ENCODE data around the gene MED1. TPM values are rescaled to one million over a fixed set of nuclear protein-coding genes. Genes with fewer than 3 reads are reported as not detected.

MED1 gene
- total RNA-seq, 1 donor from 2014 or later = 63.4 TPM

GRCh38 chr17:39461926-39462569 lies 11.0 kb upstream of the MED1 start:
- H3K36me3 Mint-ChIP-seq (ENCODE audit: low read depth) = peaks cover 7% of the 10 kb centered on the region
- H3K9me3 Mint-ChIP-seq = no peaks in the 10 kb centered on the region
- peaks cover 3% of the 10 kb centered on the region for H3K27me3 Mint-ChIP-seq (ENCODE audit: low read depth)
- H3K27ac Mint-ChIP-seq (ENCODE audit: unreplicated experiment) = peak overlapping the region; percentile 95
- H3K4me3 Mint-ChIP-seq = peak overlapping the region; percentile 99
- TF ChIP-seq, protein P1, sequence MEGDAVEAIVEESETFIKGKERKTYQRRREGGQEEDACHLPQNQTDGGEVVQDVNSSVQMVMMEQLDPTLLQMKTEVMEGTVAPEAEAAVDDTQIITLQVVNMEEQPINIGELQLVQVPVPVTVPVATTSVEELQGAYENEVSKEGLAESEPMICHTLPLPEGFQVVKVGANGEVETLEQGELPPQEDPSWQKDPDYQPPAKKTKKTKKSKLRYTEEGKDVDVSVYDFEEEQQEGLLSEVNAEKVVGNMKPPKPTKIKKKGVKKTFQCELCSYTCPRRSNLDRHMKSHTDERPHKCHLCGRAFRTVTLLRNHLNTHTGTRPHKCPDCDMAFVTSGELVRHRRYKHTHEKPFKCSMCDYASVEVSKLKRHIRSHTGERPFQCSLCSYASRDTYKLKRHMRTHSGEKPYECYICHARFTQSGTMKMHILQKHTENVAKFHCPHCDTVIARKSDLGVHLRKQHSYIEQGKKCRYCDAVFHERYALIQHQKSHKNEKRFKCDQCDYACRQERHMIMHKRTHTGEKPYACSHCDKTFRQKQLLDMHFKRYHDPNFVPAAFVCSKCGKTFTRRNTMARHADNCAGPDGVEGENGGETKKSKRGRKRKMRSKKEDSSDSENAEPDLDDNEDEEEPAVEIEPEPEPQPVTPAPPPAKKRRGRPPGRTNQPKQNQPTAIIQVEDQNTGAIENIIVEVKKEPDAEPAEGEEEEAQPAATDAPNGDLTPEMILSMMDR (conservative IDR thresholded peaks at IDR 0.05) = no peak
- peak; percentile 4 for DNase-seq (ENCODE audit: low read depth, low spot score)
- peaks cover 42% of the 10 kb centered on the region for H3K4me1 Mint-ChIP-seq

DNA sequence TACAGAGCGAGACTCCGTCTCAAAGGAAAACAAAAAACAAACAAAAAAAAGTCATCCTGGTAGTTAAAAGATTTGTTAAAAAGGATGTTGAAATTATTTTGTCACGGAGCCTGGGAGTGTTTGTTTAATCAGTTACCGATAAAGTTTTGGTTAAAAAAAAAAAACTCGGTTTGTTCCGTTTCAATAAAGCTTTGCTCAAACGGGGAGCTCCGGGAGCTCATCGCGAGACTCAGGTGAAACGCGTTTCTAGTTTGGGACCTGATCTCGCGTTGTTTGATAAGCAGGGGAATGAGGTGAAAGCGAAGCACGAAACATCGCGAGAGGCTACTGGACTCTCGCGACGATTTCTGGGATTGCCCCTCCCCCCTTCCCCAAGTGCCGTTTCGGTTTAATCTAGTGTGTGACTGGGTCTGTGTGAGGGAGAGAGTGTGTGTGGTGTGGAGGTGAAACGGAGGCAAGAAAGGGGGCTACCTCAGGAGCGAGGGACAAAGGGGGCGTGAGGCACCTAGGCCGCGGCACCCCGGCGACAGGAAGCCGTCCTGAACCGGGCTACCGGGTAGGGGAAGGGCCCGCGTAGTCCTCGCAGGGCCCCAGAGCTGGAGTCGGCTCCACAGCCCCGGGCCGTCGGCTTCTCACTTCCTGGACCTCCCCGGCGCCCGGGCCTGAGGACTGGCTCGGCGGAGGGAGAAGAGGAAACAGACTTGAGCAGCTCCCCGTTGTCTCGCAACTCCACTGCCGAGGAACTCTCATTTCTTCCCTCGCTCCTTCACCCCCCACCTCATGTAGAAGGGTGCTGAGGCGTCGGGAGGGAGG lies 10.3 kb upstream of the MED1 start, which contains the start of gene CDK12:
TSS of gene CDK12 (plus strand) at position 374 of the 813 bp plus-strand sequence. CDS start 586 bp downstream, outside the sequence.
- H3K9me3 Mint-ChIP-seq = no peaks in the 10 kb centered on the region
- H3K27ac Mint-ChIP-seq (ENCODE audit: unreplicated experiment) = peak within 1 kb of the TSS; percentile 97
- peaks cover 3% of the 10 kb centered on the region for H3K27me3 Mint-ChIP-seq (ENCODE audit: low read depth)
- peak within 1 kb of the TSS; percentile 99 for H3K4me3 Mint-ChIP-seq
- H3K4me1 Mint-ChIP-seq = peaks cover 42% of the 10 kb centered on the region
- peaks cover 7% of the 10 kb centered on the region for H3K36me3 Mint-ChIP-seq (ENCODE audit: low read depth)
- peak; percentile 92 for DNase-seq (ENCODE audit: low read depth, low spot score)
- TF ChIP-seq, protein P1 (conservative IDR thresholded peaks at IDR 0.05) = no peak

DNA sequence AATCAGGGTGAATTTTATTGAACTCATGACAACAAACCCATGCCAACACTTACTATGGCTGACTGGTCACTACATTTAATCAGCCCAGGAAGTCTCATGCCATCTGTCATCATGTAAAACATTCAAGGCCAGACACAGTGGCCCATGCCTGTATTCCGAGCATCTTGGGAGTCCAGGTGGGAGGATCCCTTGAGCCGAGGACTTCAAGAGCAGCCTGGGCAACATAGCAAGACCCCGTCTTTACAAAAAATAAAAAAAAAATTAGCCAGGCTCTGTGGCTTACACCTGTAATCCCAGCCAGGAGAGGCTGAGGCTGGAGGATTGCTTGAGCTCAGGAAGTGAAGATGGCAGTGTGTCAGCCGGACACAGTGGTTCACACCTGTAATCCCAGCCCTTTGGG lies 4.9 kb upstream of the MED1 start:
- no peaks in the 10 kb centered on the region for H3K27me3 Mint-ChIP-seq (ENCODE audit: low read depth)
- TF ChIP-seq, protein P1 (conservative IDR thresholded peaks at IDR 0.05) = no peak
- H3K27ac Mint-ChIP-seq (ENCODE audit: unreplicated experiment) = no peak overlapping the region
- H3K4me3 Mint-ChIP-seq = no peak overlapping the region
- H3K9me3 Mint-ChIP-seq = no peaks in the 10 kb centered on the region
- no peak for DNase-seq (ENCODE audit: low read depth, low spot score)
- H3K4me1 Mint-ChIP-seq = peaks cover 5% of the 10 kb centered on the region
- no peaks in the 10 kb centered on the region for H3K36me3 Mint-ChIP-seq (ENCODE audit: low read depth)

- H3K4me3 Mint-ChIP-seq = peak overlapping the region; percentile 100
- no peak for DNase-seq (ENCODE audit: low read depth, low spot score)
- H3K36me3 Mint-ChIP-seq (ENCODE audit: low read depth) = peaks cover 3% of the 10 kb centered on the region
- no peaks in the 10 kb centered on the region for H3K9me3 Mint-ChIP-seq
- no peaks in the 10 kb centered on the region for H3K27me3 Mint-ChIP-seq (ENCODE audit: low read depth)
- peaks cover 14% of the 10 kb centered on the region for H3K4me1 Mint-ChIP-seq
- TF ChIP-seq, protein P1 (conservative IDR thresholded peaks at IDR 0.05) = no peak
- H3K27ac Mint-ChIP-seq (ENCODE audit: unreplicated experiment) = peak overlapping the region; percentile 100
Measured at GRCh38 chr17:39450051-39450450, 1.0 kb downstream of the MED1 start.

DNA sequence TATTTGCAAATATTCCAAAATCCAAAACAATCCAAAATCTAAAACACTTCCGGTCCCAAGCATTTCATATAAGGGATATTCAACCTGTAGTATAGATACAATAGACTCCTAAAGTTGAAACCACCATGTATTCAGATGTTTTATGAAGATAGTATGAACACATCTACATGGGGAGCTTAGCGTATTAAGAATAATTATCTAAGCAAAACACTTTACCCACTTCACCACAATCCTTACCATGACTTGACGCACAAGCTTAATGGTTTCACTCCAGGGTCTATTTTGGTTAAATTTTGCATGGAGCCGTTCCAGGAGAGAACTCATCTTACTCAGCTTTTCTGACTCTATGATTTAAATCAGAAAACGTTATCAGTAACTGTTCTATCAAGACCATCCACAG lies 3.5 kb downstream of the MED1 start:
- no peaks in the 10 kb centered on the region for H3K27me3 Mint-ChIP-seq (ENCODE audit: low read depth)
- peaks cover 6% of the 10 kb centered on the region for H3K36me3 Mint-ChIP-seq (ENCODE audit: low read depth)
- no peak overlapping the region for H3K27ac Mint-ChIP-seq (ENCODE audit: unreplicated experiment)
- DNase-seq (ENCODE audit: low read depth, low spot score) = no peak
- H3K4me3 Mint-ChIP-seq = peak overlapping the region; percentile 73
- H3K4me1 Mint-ChIP-seq = peaks cover 14% of the 10 kb centered on the region
- no peaks in the 10 kb centered on the region for H3K9me3 Mint-ChIP-seq
- TF ChIP-seq, protein P1 (conservative IDR thresholded peaks at IDR 0.05) = no peak
